OCI-LY7 (cell line): ENCODE data around the gene YARS1. TPM values are rescaled to one million over a fixed set of nuclear protein-coding genes. Genes with fewer than 3 reads are reported as not detected.

Source experiments
- BruUV-seq: library from RNA; stranded (reverse); fragments of 400-500 nt; replicated peaks from 2 replicates; lab custom pipeline; 2021; lab: Mats Ljungman, UMichigan
- CTCF ChIA-PET: fragments of 300-600 bp; sonication (Branson Sonifier 250); formaldehyde crosslinking; loops from one replicate; lab custom pipeline; 2022; ENCODE audit warnings: antibody characterized with exemption; ENCODE audit not compliant: unreplicated experiment; lab: Charles Lee
- POLR2A ChIA-PET: fragments of 300-600 bp; sonication (Branson Sonifier 250); formaldehyde crosslinking; loops from one replicate; lab custom pipeline; 2022; ENCODE audit warnings: antibody characterized with exemption; lab: Charles Lee
- DNase-seq: peaks from one replicate; pipeline ENCODE4 v3.0.0-alpha.2; 2015; ENCODE audit warnings: low spot score
- H2AFZ ChIP-seq: fragments of 200-600 bp; sonication (generic), shearing (Covaris generic); 2 replicates; pipeline ENCODE4 v1.6.1; 2014; ENCODE audit warnings: mild to moderate bottlenecking, antibody characterized with exemption, low read length, moderate library complexity
- H3K27ac ChIP-seq: fragments of 200-600 bp; sonication (generic); 2 replicates; pipeline ENCODE4 v1.5.1; 2014; ENCODE audit warnings: mixed run types, low read depth, mild to moderate bottlenecking, moderate library complexity, low read length, inconsistent platforms; ENCODE audit not compliant: poor library complexity, severe bottlenecking
- H3K36me3 ChIP-seq: fragments of 200-600 bp; sonication (generic); 2 replicates; pipeline ENCODE4 v1.6.1; 2014; ENCODE audit warnings: mild to moderate bottlenecking, antibody characterized with exemption, low read length, moderate library complexity, mixed read lengths; ENCODE audit not compliant: insufficient read depth
- H3K4me1 ChIP-seq: fragments of 200-600 bp; sonication (generic); 2 replicates; pipeline ENCODE4 v1.5.1; 2014; ENCODE audit warnings: mild to moderate bottlenecking, low read length; ENCODE audit not compliant: insufficient read depth, poor library complexity, severe bottlenecking
- H3K4me2 ChIP-seq: fragments of 200-600 bp; sonication (generic); 2 replicates; pipeline ENCODE4 v1.6.1; 2014; ENCODE audit warnings: mild to moderate bottlenecking, low read length
- H3K4me3 ChIP-seq: fragments of 200-600 bp; sonication (generic); 2 replicates; pipeline ENCODE4 v1.5.1; 2014; ENCODE audit warnings: mild to moderate bottlenecking, low read depth, low read length; ENCODE audit not compliant: poor library complexity, severe bottlenecking
- H3K79me2 ChIP-seq: fragments of 200-600 bp; sonication (generic); 2 replicates; pipeline ENCODE4 v1.6.1; 2016; ENCODE audit warnings: low read depth, mild to moderate bottlenecking, low read length, moderate library complexity, mixed read lengths; ENCODE audit not compliant: insufficient read depth
- H3K9me2 ChIP-seq: fragments of 200-600 bp; sonication (generic); 2 replicates; pipeline ENCODE4 v1.6.1; 2016; ENCODE audit warnings: mild to moderate bottlenecking, low read length, mixed read lengths; ENCODE audit not compliant: insufficient read depth
- H3K9me3 ChIP-seq: fragments of 200-600 bp; sonication (generic); 2 replicates; pipeline ENCODE4 v1.6.1; 2014; ENCODE audit warnings: mild to moderate bottlenecking, mixed run types, low read length, mixed read lengths
- H4K20me1 ChIP-seq: fragments of 200-600 bp; sonication (generic); 2 replicates; pipeline ENCODE4 v1.6.1; 2014; ENCODE audit warnings: mild to moderate bottlenecking, antibody characterized with exemption, low read length, moderate library complexity, mixed read lengths; ENCODE audit not compliant: insufficient read depth
- EZH2phosphoT487 ChIP-seq: fragments of 200-600 bp; sonication (generic); IDR thresholded peaks from 2 replicates; pipeline ENCODE4 v1.6.1; 2018; ENCODE audit warnings: low read depth, borderline replicate concordance, mild to moderate bottlenecking, mixed run types, antibody characterized with exemption, low read length, moderate library complexity, mixed read lengths
- intact Hi-C: fragments of 100-400 bp; cut with micrococcal nuclease; formaldehyde crosslinking; loops from one replicate; pipeline ENCODE4 v1.10.0; 2022; ENCODE audit not compliant: unreplicated experiment
- total RNA-seq, 2 experiments: library from RNA; depleted of rRNA in 1 of 2; stranded (reverse); fragments of >200 nt in 1 of 2; shearing (Covaris generic) in 1 of 2; gene quantifications; 2 replicates each; pipeline ENCODE4 v1.2.3, GENCODE V29; 2014 to 2022
- TF ChIP-seq, protein P1 (sequence below): fragments of 200-600 bp; sonication (generic); conservative IDR thresholded peaks from 2 replicates; pipeline ENCODE4 v1.5.1; 2014; ENCODE audit warnings: mild to moderate bottlenecking, antibody characterized with exemption, low read length, moderate library complexity, mixed read lengths

Gene YARS1
- total RNA-seq, 2 experiments from 2014 or later: 276 to 321 TPM

DNA sequence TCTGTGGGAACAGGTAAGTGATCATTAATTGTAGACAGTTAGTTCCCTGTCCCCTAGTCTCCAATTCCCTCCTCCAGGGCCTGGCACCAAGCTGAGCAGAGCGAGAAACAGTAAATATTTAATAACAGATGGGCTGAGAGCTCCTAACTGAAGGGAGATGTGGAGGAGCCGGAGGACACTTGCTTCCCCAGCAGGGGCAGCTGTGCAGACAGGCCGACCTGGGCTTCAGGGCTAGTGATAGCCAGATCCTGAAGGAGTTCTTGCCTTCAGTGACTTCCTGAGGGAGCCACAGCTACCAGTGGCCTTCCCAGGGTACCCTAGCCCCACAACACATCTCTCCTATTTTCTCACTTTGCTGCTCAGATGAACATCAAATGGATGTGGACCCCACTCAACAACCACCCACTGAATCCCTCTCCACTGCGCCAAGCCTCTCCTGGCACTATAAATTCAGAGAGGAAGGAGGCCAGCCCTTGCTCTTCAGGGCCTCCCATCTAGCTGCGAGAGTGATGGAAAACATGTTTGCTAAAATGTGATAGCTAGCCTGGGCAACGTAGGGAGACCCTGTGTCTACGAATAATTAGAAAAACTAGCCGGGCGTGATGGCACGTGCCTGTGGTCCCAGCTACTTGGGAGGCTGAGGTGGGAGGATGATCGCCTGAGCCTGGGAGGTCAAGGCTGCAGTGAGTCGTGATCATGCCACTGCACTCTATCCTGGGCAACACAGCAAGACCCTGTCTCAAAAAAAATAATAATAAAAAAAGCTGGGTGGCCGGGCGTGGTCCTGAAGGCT is 87.7 kb downstream of the YARS1 start:
- H3K4me2 ChIP-seq: no peak overlapping the region
- no peak overlapping the region for H3K27ac ChIP-seq
- no peak overlapping the region for H3K4me3 ChIP-seq
- POLR2A ChIA-PET: interaction anchor here (0.6 kb wide), 1 partner anchor 147 kb away, joined by 4 read pairs; no protein-coding TSS in a partner anchor
- H3K4me1 ChIP-seq: no peaks in the 10 kb centered on the region
- H3K36me3 ChIP-seq: no peaks in the 10 kb centered on the region
- CTCF ChIA-PET: interaction anchor here (1.5 kb wide), 1 partner anchor 17 kb away, joined by 5 read pairs; no protein-coding TSS in a partner anchor
- no TSS peak for BruUV-seq
- H3K9me3 ChIP-seq: no peaks in the 10 kb centered on the region
- DNase-seq: no peak
- TF ChIP-seq EZH2phosphoT487: no peak
- TF ChIP-seq, protein P1, sequence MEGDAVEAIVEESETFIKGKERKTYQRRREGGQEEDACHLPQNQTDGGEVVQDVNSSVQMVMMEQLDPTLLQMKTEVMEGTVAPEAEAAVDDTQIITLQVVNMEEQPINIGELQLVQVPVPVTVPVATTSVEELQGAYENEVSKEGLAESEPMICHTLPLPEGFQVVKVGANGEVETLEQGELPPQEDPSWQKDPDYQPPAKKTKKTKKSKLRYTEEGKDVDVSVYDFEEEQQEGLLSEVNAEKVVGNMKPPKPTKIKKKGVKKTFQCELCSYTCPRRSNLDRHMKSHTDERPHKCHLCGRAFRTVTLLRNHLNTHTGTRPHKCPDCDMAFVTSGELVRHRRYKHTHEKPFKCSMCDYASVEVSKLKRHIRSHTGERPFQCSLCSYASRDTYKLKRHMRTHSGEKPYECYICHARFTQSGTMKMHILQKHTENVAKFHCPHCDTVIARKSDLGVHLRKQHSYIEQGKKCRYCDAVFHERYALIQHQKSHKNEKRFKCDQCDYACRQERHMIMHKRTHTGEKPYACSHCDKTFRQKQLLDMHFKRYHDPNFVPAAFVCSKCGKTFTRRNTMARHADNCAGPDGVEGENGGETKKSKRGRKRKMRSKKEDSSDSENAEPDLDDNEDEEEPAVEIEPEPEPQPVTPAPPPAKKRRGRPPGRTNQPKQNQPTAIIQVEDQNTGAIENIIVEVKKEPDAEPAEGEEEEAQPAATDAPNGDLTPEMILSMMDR: no peak
- intact Hi-C loops: no loop called here
- no peak overlapping the region for H2AFZ ChIP-seq
- no peaks in the 10 kb centered on the region for H4K20me1 ChIP-seq
- H3K9me2 ChIP-seq: no peaks in the 10 kb centered on the region
- H3K79me2 ChIP-seq: no peaks in the 10 kb centered on the region

DNA sequence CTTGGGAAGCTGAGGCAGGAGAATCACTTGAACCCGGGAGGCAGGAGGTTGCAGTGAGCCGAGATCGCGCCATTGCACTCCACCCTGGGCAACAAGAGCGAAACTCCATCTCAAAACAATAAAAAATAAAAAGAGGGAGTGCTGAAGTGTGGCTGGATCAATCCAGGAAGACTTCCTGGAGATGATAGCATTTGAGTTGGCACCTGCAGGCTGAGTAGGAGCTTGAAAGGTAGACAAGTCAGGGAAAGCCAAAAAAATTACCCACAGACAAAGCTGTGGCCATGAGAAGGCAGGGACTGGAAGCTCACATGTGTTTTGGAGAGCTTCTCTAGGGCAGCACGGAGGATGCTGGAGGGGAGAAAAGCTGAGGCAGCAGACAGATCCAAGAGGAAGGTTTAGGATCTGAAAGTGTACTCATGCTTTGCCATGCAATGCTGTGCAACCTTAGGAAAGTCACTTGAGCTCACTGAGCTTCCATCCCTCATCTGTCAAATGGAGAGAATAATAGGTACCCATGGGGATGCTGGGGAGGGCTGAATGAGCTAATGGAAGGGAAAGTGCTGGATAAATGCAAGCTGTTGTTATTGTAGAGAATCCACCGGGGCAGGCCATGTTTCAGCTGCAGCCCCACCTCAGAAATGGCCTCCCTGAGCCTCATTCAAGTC is 88.6 kb downstream of the YARS1 start:
- POLR2A ChIA-PET: interaction anchor here (0.6 kb wide), 1 partner anchor 667 kb away, joined by 3 read pairs; no protein-coding TSS in a partner anchor
- Histone ChIP-seq H4K20me1 (no peaks in the 10 kb centered on the region), H3K79me2 (no peaks in the 10 kb centered on the region), H3K36me3 (no peaks in the 10 kb centered on the region), H3K9me2 (no peaks in the 10 kb centered on the region), H3K4me2 (no peak overlapping the region), H3K4me1 (no peaks in the 10 kb centered on the region), H3K4me3 (no peak overlapping the region), H2AFZ (no peak overlapping the region), H3K9me3 (no peaks in the 10 kb centered on the region), H3K27ac (no peak overlapping the region)
- CTCF ChIA-PET: interaction anchor here (1.5 kb wide), 1 partner anchor 16 kb away, joined by 5 read pairs; no protein-coding TSS in a partner anchor
- no peak for TF ChIP-seq EZH2phosphoT487
- TF ChIP-seq, protein P1: no peak
- DNase-seq: no peak
- no TSS peak for BruUV-seq
- intact Hi-C loops: no loop called here
